Hepatocyte (in vitro differentiated cells): ENCODE measurements around the gene PNPT1. TPM values are rescaled to one million over a fixed set of nuclear protein-coding genes. Genes with fewer than 3 reads are reported as not detected.

Experiments used
- DNase-seq: peaks from one replicate; pipeline ENCODE4 v3.0.0-alpha.2; 2016; ENCODE audit warnings: low spot score
- H2AFZ ChIP-seq: fragments of 200-600 bp; sonication (generic); 2 replicates; pipeline ENCODE4 v1.6.0; 2016; ENCODE audit warnings: antibody characterized with exemption, mild to moderate bottlenecking
- H3K27ac ChIP-seq: fragments of 200-600 bp; sonication (generic); 2 replicates; pipeline ENCODE4 v1.5.1; 2016; ENCODE audit warnings: mild to moderate bottlenecking
- H3K27me3 ChIP-seq: fragments of 200-600 bp; sonication (generic); 2 replicates; pipeline ENCODE4 v1.6.1; 2016
- H3K36me3 ChIP-seq: fragments of 200-600 bp; sonication (generic); replicated peaks from 2 replicates; pipeline ENCODE4 v1.5.1; 2016; ENCODE audit warnings: low read depth; ENCODE audit not compliant: insufficient read depth
- H3K4me1 ChIP-seq: fragments of 200-600 bp; sonication (generic); 2 replicates; pipeline ENCODE4 v1.5.1; 2016; ENCODE audit warnings: mild to moderate bottlenecking, moderate library complexity; ENCODE audit not compliant: insufficient read depth
- H3K4me2 ChIP-seq: fragments of 200-600 bp; sonication (generic); 2 replicates; pipeline ENCODE4 v1.6.0; 2016
- H3K4me3 ChIP-seq: fragments of 200-600 bp; sonication (generic); 2 replicates; pipeline ENCODE4 v1.5.1; 2016; ENCODE audit warnings: mild to moderate bottlenecking
- H3K79me2 ChIP-seq: fragments of 200-600 bp; sonication (generic); 2 replicates; pipeline ENCODE4 v1.6.0; 2017; ENCODE audit warnings: mild to moderate bottlenecking
- H3K9me2 ChIP-seq: fragments of 200-600 bp; sonication (generic); replicated peaks from 2 replicates; pipeline ENCODE4 v1.6.0; 2017; ENCODE audit warnings: mild to moderate bottlenecking; ENCODE audit not compliant: insufficient read depth
- H3K9me3 ChIP-seq: fragments of 200-600 bp; sonication (generic); 2 replicates; pipeline ENCODE4 v1.5.1; 2016; ENCODE audit warnings: low read depth, mild to moderate bottlenecking
- H4K20me1 ChIP-seq: fragments of 200-600 bp; sonication (generic); 2 replicates; pipeline ENCODE4 v1.6.0; 2016; ENCODE audit warnings: mild to moderate bottlenecking; ENCODE audit not compliant: insufficient read depth, poor library complexity, severe bottlenecking
- CTCF ChIP-seq: fragments of 200-600 bp; sonication (generic); IDR thresholded peaks from 2 replicates; pipeline ENCODE4 v1.5.1; 2016; ENCODE audit warnings: antibody characterized with exemption, mild to moderate bottlenecking; ENCODE audit not compliant: poor library complexity
- EZH2 ChIP-seq: fragments of 200-600 bp; sonication (generic); IDR thresholded peaks from 2 replicates; pipeline ENCODE4 v1.6.1; 2016; ENCODE audit warnings: antibody characterized with exemption, mild to moderate bottlenecking, borderline replicate concordance
- EZH2phosphoT487 ChIP-seq: fragments of 200-600 bp; sonication (generic); IDR thresholded peaks from one replicate; pipeline ENCODE4 v1.6.1; 2018; ENCODE audit warnings: antibody characterized with exemption, mild to moderate bottlenecking, low read depth, moderate library complexity; ENCODE audit not compliant: unreplicated experiment, severe bottlenecking
- WGBS: methylation state at CpG from one replicate; pipeline ENCODE4 v1.1.6; 2016; ENCODE audit warnings: low lambda C conversion rate; ENCODE audit errors: missing lambda C conversion rate; 5-methylcytosine and 5-hydroxymethylcytosine counted together
- polyA plus RNA-seq: library from polyadenylated mRNA; unstranded; fragments of >200 nt; fragmentation: Nextera tagmentation; extraction: Ambion mirVana; gene quantifications from 2 replicates; pipeline ENCODE4 v1.2.1, GENCODE V29; 2016
- total RNA-seq: library from RNA; depleted of rRNA; stranded (reverse); fragments of >200 nt; gene quantifications from 2 replicates; pipeline ENCODE4 v1.2.3, GENCODE V29; 2014

The PNPT1 gene
- total and polyA plus RNA-seq, 2 experiments from 2014 or later: 15.6 to 23.7 TPM

GRCh38 chr2:55617175-55618024 is 76.2 kb downstream of the PNPT1 start, which contains the start of gene PPP4R3B:
Gene PPP4R3B (minus strand): TSS chr2:55617622. CDS start chr2:55617285, 337 bp downstream.
- H3K36me3 ChIP-seq: no peaks in the 10 kb centered on the region
- H3K9me2 ChIP-seq: no peaks in the 10 kb centered on the region
- H2AFZ ChIP-seq: peak within 1 kb of the TSS; percentile 89
- H3K79me2 ChIP-seq: peaks cover 82% of the 10 kb centered on the region
- peaks cover 11% of the 10 kb centered on the region for H3K4me1 ChIP-seq
- H3K4me2 ChIP-seq: peak within 1 kb of the TSS; percentile 87
- DNase-seq: peak; percentile 99
- no peaks in the 10 kb centered on the region for H3K27me3 ChIP-seq
- H3K4me3 ChIP-seq: peak within 1 kb of the TSS; percentile 88
- H3K9me3 ChIP-seq: no peaks in the 10 kb centered on the region
- H3K27ac ChIP-seq: peak within 1 kb of the TSS; percentile 97
- TF ChIP-seq CTCF (peak; percentile 22), EZH2phosphoT487 (no peak), EZH2 (no peak)
- peaks cover 24% of the 10 kb centered on the region for H4K20me1 ChIP-seq
- WGBS: under 1% methylated on average over 82 of the region's 82 CpGs

GRCh38 chr2:55616551-55617174 is 77.0 kb downstream of the PNPT1 start:
- WGBS: under 1% methylated on average over 24 of the region's 24 CpGs
- peak overlapping the region; percentile 97 for H3K27ac ChIP-seq
- no peak for TF ChIP-seq EZH2
- no peak for TF ChIP-seq CTCF
- TF ChIP-seq EZH2phosphoT487: no peak
- H3K9me2 ChIP-seq: no peaks in the 10 kb centered on the region
- peaks cover 87% of the 10 kb centered on the region for H3K79me2 ChIP-seq
- no peaks in the 10 kb centered on the region for H3K9me3 ChIP-seq
- H4K20me1 ChIP-seq: peaks cover 23% of the 10 kb centered on the region
- H3K4me1 ChIP-seq: peaks cover 11% of the 10 kb centered on the region
- H3K27me3 ChIP-seq: no peaks in the 10 kb centered on the region
- peak overlapping the region; percentile 73 for H2AFZ ChIP-seq
- peaks cover 3% of the 10 kb centered on the region for H3K36me3 ChIP-seq
- DNase-seq: peak; percentile 74
- peak overlapping the region; percentile 87 for H3K4me2 ChIP-seq
- peak overlapping the region; percentile 83 for H3K4me3 ChIP-seq

GRCh38 chr2:55611997-55612396 is 81.6 kb downstream of the PNPT1 start:
- Histone ChIP-seq H3K27ac (no peak overlapping the region), H3K4me2 (no peak overlapping the region), H3K4me1 (peaks cover 16% of the 10 kb centered on the region), H3K79me2 (peaks cover 92% of the 10 kb centered on the region), H4K20me1 (peaks cover 15% of the 10 kb centered on the region), H3K9me2 (no peaks in the 10 kb centered on the region), H3K36me3 (peaks cover 3% of the 10 kb centered on the region), H3K27me3 (no peaks in the 10 kb centered on the region), H2AFZ (no peak overlapping the region), H3K4me3 (no peak overlapping the region), H3K9me3 (no peaks in the 10 kb centered on the region)
- WGBS: 92% methylated on average over 1 of the region's 1 CpG
- TF ChIP-seq CTCF (no peak), EZH2phosphoT487 (no peak), EZH2 (no peak)
- no peak for DNase-seq
